Testis (tissue), 3 donors: Measurements from ENCODE around the gene TBCA. TPM values are rescaled to one million over a fixed set of nuclear protein-coding genes. Genes with fewer than 3 reads are reported as not detected.

Experiments used
- DNase-seq: peaks from one replicate; pipeline ENCODE4 v3.0.0-alpha.2; 2019
- H3K27ac ChIP-seq, 2 donors: fragments of 200-600 bp; sonication (generic); one replicate each; pipeline ENCODE4 v1.5.1; 2019
- H3K27me3 ChIP-seq: fragments of 200-600 bp; sonication (generic); one replicate; pipeline ENCODE4 v1.5.1; 2019
- H3K36me3 ChIP-seq: fragments of 200-600 bp; sonication (generic); one replicate; pipeline ENCODE4 v1.5.1; 2017; ENCODE audit warnings: low read depth; ENCODE audit errors: missing control alignments
- H3K4me1 ChIP-seq: fragments of 200-600 bp; sonication (generic); one replicate; pipeline ENCODE4 v1.5.1; 2019
- H3K4me3 ChIP-seq, 2 donors: fragments of 200-600 bp; sonication (generic); one replicate each; pipeline ENCODE4 v1.5.1; 2017 to 2019
- H3K9me3 ChIP-seq: fragments of 200-600 bp; sonication (generic); one replicate; pipeline ENCODE4 v1.5.1; 2017
- CTCF ChIP-seq, 3 experiments: fragments of 450-650 bp in 2 of 3; fragments of 200-600 bp in 1 of 3; sonication (generic) in 1 of 3; IDR thresholded peaks; one replicate each; pipeline ENCODE4 v1.5.1; 2016 to 2019; ENCODE audit warnings: antibody characterized with exemption in 3 of 3, mild to moderate bottlenecking in 2 of 3, moderate library complexity in 1 of 3
- POLR2A ChIP-seq: fragments of 450-650 bp; IDR thresholded peaks from one replicate; pipeline ENCODE4 v1.6.1; 2017; ENCODE audit warnings: antibody characterized with exemption, mild to moderate bottlenecking, moderate library complexity
- WGBS, 2 donors: methylation state at CpG; one replicate each; pipeline ENCODE4 v1.1.5; 2018; 5-methylcytosine and 5-hydroxymethylcytosine counted together
- intact Hi-C: fragments of 100-400 bp; cut with DNase I; formaldehyde crosslinking; loops from one replicate; pipeline ENCODE4 v1.15.1; 2023; ENCODE audit warnings: low total_unique reads
- polyA plus RNA-seq: library from polyadenylated mRNA; stranded (reverse); fragments of 350-450 nt; fragmentation: Illumina TruSeq; extraction: RNeasy Lipid Tissue Mini Kit (QIAGEN cat#74804); gene quantifications from one replicate; pipeline ENCODE4 v1.2.3, GENCODE V29; 2014; ENCODE audit warnings: low read depth, low replicate concordance; ENCODE audit not compliant: insufficient read depth
- total RNA-seq, 2 donors: library from RNA; depleted of rRNA; stranded (reverse); fragments of >200 nt; gene quantifications; one replicate each; pipeline ENCODE4 v1.2.3, GENCODE V29; 2016

Gene TBCA
- total and polyA plus RNA-seq, 3 donors from 2014 or later = 116 to 187 (median 123) TPM

- no peaks in the 10 kb centered on the region for H3K36me3 ChIP-seq
- H3K27me3 ChIP-seq = no peaks in the 10 kb centered on the region
- peaks cover 18% of the 10 kb centered on the region for H3K4me1 ChIP-seq
- 65 to 74% methylated on average over 5 of the region's 5 CpGs for WGBS, 2 donors
- intact Hi-C loops = no loop called here
- no peak for TF ChIP-seq POLR2A
- TF ChIP-seq CTCF (IDR thresholded peaks at IDR 0.05) = no peak
- H3K4me3 ChIP-seq = no peak overlapping the region
- no peak overlapping the region for H3K27ac ChIP-seq
- H3K9me3 ChIP-seq = no peaks in the 10 kb centered on the region
- DNase-seq = no peak
Observed at GRCh38 chr5:77771452-77771851, 4.7 kb downstream of the TBCA start.

DNA sequence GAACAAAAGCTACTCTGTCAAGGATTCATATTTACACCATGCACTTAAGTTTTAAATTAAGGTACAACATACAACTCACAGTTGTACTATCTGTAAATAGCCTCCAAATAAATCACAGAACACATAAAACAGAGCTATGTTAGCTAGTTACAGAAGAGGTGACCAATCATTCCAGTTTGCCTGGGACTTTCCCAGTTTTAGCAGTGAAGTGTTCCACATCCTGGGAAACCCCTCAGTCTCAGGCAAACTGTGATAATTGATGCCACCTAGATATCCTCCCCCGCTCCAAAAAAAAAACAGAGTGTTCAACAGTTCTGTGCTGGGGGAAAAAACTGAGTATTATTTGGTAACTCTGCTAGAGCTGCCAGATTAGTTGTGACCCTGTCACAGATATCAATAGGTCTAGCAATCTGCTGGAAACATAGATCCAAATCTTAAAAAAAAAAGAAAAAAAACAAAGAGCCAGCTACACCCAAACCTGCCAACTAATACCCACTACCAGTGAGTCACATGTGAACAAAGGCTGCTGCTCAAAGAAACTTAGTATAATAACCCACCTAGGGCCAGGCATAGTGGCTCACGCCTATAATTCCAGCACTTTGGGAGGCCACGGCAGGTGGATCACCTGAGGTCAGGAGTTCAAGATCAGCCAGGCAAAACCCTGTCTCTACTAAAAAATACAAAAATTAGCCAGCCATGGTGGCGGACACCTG is 5.7 kb downstream of the TBCA start:
- Histone ChIP-seq H3K9me3 (no peaks in the 10 kb centered on the region), H3K4me3 (no peak overlapping the region), H3K27me3 (no peaks in the 10 kb centered on the region), H3K36me3 (no peaks in the 10 kb centered on the region), H3K4me1 (peaks cover 18% of the 10 kb centered on the region), H3K27ac (no peak overlapping the region)
- TF ChIP-seq POLR2A = no peak
- no peak for TF ChIP-seq CTCF (IDR thresholded peaks at IDR 0.05)
- intact Hi-C loops = no loop called here
- 92 to 93% methylated on average over 4 of the region's 4 CpGs for WGBS, 2 donors
- no peak for DNase-seq

DNA sequence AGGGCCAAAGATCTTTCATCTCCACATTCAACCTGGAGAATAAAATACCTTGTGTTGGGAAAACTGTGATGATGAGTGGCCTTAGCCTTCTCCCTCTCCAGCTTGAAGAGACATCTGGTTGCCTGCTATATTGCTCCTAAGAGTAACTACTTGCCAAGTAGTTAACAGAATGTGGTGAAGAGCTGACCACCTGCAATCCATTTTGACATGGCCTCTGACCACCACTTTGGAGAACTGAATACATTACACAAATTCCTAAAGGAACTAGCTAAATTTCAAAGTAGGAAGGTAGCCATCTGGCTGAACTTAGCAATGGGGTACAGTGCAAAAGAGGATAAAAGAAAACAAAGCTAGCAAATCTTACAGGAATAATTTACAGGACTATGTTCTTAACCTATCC is 7.2 kb downstream of the TBCA start:
- DNase-seq = no peak
- Histone ChIP-seq H3K4me3 (no peak overlapping the region), H3K27ac (no peak overlapping the region), H3K27me3 (no peaks in the 10 kb centered on the region), H3K9me3 (no peaks in the 10 kb centered on the region), H3K4me1 (peaks cover 8% of the 10 kb centered on the region), H3K36me3 (no peaks in the 10 kb centered on the region)
- TF ChIP-seq CTCF (IDR thresholded peaks at IDR 0.05) = no peak
- no peak for TF ChIP-seq POLR2A
- intact Hi-C loops = no loop called here

DNA sequence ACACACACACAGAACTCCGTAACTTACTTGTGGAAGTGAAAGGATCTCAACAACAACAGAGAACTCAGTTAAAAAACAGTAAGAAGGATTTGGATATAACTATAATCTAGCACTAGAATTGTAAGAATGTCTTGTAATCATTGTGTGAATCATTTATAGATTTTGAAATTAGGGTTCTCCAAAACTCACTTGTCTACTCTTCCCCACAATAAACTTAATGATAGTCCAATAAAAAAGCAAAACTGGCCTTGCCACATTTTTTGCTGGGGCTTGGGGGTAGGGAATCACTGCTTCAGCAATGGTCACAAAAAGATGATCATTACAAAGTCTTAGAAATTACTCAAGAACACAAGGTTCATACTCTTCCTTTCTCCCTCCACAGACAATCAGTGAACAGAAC is 8.8 kb downstream of the TBCA start:
- H3K36me3 ChIP-seq = no peaks in the 10 kb centered on the region
- no peak for TF ChIP-seq CTCF (IDR thresholded peaks at IDR 0.05)
- TF ChIP-seq POLR2A = no peak
- H3K4me1 ChIP-seq = no peaks in the 10 kb centered on the region
- no peaks in the 10 kb centered on the region for H3K27me3 ChIP-seq
- DNase-seq = no peak
- H3K27ac ChIP-seq = no peak overlapping the region
- no peak overlapping the region for H3K4me3 ChIP-seq
- WGBS, 2 donors = 95 to 97% methylated on average over 1 of the region's 1 CpG
- intact Hi-C loops = no loop called here
- H3K9me3 ChIP-seq = no peaks in the 10 kb centered on the region

- TF ChIP-seq POLR2A (no peak), CTCF (IDR thresholded peaks at IDR 0.05) (no peak)
- intact Hi-C loops = no loop called here
- 31 to 34% methylated on average over 3 of the region's 3 CpGs for WGBS, 2 donors
- Histone ChIP-seq H3K36me3 (no peaks in the 10 kb centered on the region), H3K4me3 (no peak overlapping the region), H3K27me3 (no peaks in the 10 kb centered on the region), H3K4me1 (peaks cover 6% of the 10 kb centered on the region), H3K27ac (no peak overlapping the region), H3K9me3 (no peaks in the 10 kb centered on the region)
- no peak for DNase-seq
Observed at GRCh38 chr5:77761606-77762005, 14.5 kb downstream of the TBCA start.
